ENCODE data around the gene RDM1.

- TF ChIP-seq FOXM1 (IDR thresholded peaks at IDR 0.05; ENCODE audit: borderline replicate concordance, low read depth) (no peak), EGR1 (IDR thresholded peaks at IDR 0.05) (no peak), YY1 (IDR thresholded peaks at IDR 0.05; ENCODE audit: low read depth) (no peak), RAD21 (IDR thresholded peaks at IDR 0.05; ENCODE audit: low read depth) (no peak), CREB1 (IDR thresholded peaks at IDR 0.05; ENCODE audit: low read depth) (no peak)
- TF ChIP-seq, protein P1, sequence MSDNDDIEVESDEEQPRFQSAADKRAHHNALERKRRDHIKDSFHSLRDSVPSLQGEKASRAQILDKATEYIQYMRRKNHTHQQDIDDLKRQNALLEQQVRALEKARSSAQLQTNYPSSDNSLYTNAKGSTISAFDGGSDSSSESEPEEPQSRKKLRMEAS (IDR thresholded peaks at IDR 0.05): no peak
Measured at GRCh38 chr17:35931794-35932425, 1.3 kb upstream of the RDM1 start.

All from Ishikawa (cell line).